Measurements from ENCODE around the gene LTB4R2.

GRCh38 chr14:24261969-24262327 is 48.0 kb upstream of the LTB4R2 start:
- TF ChIP-seq ESRRA (CRISPR knock-in tag; IDR thresholded peaks at IDR 0.05; ENCODE audit: borderline replicate concordance) (no peak), FOXJ3 (CRISPR knock-in tag; IDR thresholded peaks at IDR 0.05; ENCODE audit: borderline replicate concordance) (no peak), ZNF138 (CRISPR knock-in tag; conservative IDR thresholded peaks at IDR 0.05) (no peak), CTCF (IDR thresholded peaks at IDR 0.05) (no peak), ELF4 (CRISPR knock-in tag; IDR thresholded peaks at IDR 0.05; ENCODE audit: low read depth) (no peak), SP1 (CRISPR knock-in tag; conservative IDR thresholded peaks at IDR 0.05) (no peak)

All from WTC11 (cell line).